ENCODE results near the gene PDE7B. TPM values are rescaled to one million over a fixed set of nuclear protein-coding genes. Genes with fewer than 3 reads are reported as not detected.

The PDE7B gene
- total and polyA plus RNA-seq, 9 of the 15 experiments (the other 6 are each of a cell fraction or from before 2014, with no cell fraction given) = 0.01 TPM; not detected in 8

- Histone ChIP-seq H3K4me2 (ENCODE audit: insufficient read depth, low read length) (no peak overlapping the region), H3K4me1 (replicated peaks in 1 of 2; ENCODE audit: control insufficient read depth in 2 of 2, insufficient read depth in 2 of 2, low read length in 2 of 2) (no peaks in the 10 kb centered on the region), H3K27me3 (ENCODE audit: control insufficient read depth in 2 of 2, insufficient read depth in 2 of 2, low read length in 2 of 2) (peaks cover 0 to 2% of the 10 kb centered on the region in 2 experiments; a peak in 1 of 5 replicates), H3K27ac (ENCODE audit: extremely low read depth, low read depth, low read length) (no peak overlapping the region), H4K20me1 (replicated peaks; ENCODE audit: control insufficient read depth, insufficient read depth, low read length) (no peaks in the 10 kb centered on the region), H3K9me1 (ENCODE audit: control insufficient read depth, insufficient read depth, low read length) (no peaks in the 10 kb centered on the region), H3K4me3 (no peak overlapping the region), H2AFZ (ENCODE audit: low read depth, low read length) (no peak overlapping the region), H3K79me2 (ENCODE audit: control insufficient read depth, insufficient read depth, low read length) (no peaks in the 10 kb centered on the region), H3K36me3 (ENCODE audit: control insufficient read depth, insufficient read depth, low read length) (no peaks in the 10 kb centered on the region), H3K9me3 (replicated peaks; ENCODE audit: control insufficient read depth, insufficient read depth, low read depth, low read length) (no peaks in the 10 kb centered on the region), H3K9ac (ENCODE audit: insufficient read depth in 1 of 2, low read depth in 2 of 2, low read length in 2 of 2) (no peak overlapping the region)
- CTCF ChIA-PET (ENCODE audit: low intra/inter-chr PET ratio) = no interaction called here
- intact Hi-C loops (cut with micrococcal nuclease) = no loop called here
- BruUV-seq (replicated peaks) = no TSS peak
- no peak for FAIRE-seq
- WGBS (ENCODE audit: insufficient coverage, low coverage, missing lambda C conversion rate) = 0% methylated on average over 6 of the region's 6 CpGs
- TF ChIP-seq JUN (IDR thresholded peaks at IDR 0.05; ENCODE audit: borderline replicate concordance, low read depth, low read length) (no peak), JUN (CRISPR knock-in tag; IDR thresholded peaks at IDR 0.05; ENCODE audit: borderline replicate concordance) (no peak), TEAD1 (CRISPR knock-in tag; IDR thresholded peaks at IDR 0.05) (no peak), SMARCA5 (IDR thresholded peaks at IDR 0.05) (no peak), PML (IDR thresholded peaks at IDR 0.05; ENCODE audit: low read length) (no peak), ZNF707 (CRISPR knock-in tag; conservative IDR thresholded peaks at IDR 0.05) (no peak), POLR3G (IDR thresholded peaks at IDR 0.05; ENCODE audit: extremely low read depth, insufficient read length, insufficient replicate concordance) (no peak), SREBF2 (CRISPR knock-in tag; IDR thresholded peaks at IDR 0.05) (no peak), CC2D1A (IDR thresholded peaks at IDR 0.05) (no peak), HDAC1 (IDR thresholded peaks at IDR 0.05) (no peak), NR3C1 (CRISPR knock-in tag; IDR thresholded peaks at IDR 0.05) (no peak), PURB (CRISPR knock-in tag; IDR thresholded peaks at IDR 0.05; ENCODE audit: low read depth) (no peak), MCM7 (IDR thresholded peaks at IDR 0.05) (no peak), TBL1XR1 (IDR thresholded peaks at IDR 0.05; ENCODE audit: low read length in 2 of 2) (no peak)
- TF ChIP-seq, protein P1, sequence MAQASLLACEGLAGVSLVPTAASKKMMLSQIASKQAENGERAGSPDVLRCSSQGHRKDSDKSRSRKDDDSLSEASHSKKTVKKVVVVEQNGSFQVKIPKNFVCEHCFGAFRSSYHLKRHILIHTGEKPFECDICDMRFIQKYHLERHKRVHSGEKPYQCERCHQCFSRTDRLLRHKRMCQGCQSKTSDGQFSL (CRISPR knock-in tag; IDR thresholded peaks at IDR 0.05) = no peak
- TF ChIP-seq, protein P1 (tag; IDR thresholded peaks at IDR 0.05) = no peak
- POLR2A ChIA-PET = interaction anchor here (0.9 kb wide), 1 partner anchor 35 kb away, joined by 3 read pairs; no protein-coding TSS in a partner anchor
- in situ Hi-C loops (cut with MboI) = no loop called here
- no peak for DNase-seq (ENCODE audit: extremely low read depth in 1 of 4, low spot score in 3 of 4)
- no peak for ATAC-seq
Measured at GRCh38 chr6:135901774-135902524, 50.4 kb downstream of the PDE7B start.
